PC-9 (cell line): ENCODE data around the gene PIK3CB. TPM values are rescaled to one million over a fixed set of nuclear protein-coding genes. Genes with fewer than 3 reads are reported as not detected.

ENCODE experiments used
- BruUV-seq: library from RNA; stranded (reverse); fragments of 400-500 nt; replicated peaks from 2 replicates; lab custom pipeline; 2021; lab: Mats Ljungman, UMichigan
- CTCF ChIA-PET: fragments of 300-600 bp; sonication (Branson Sonifier 250); formaldehyde crosslinking; loops from one replicate; lab custom pipeline; 2022; ENCODE audit warnings: antibody characterized with exemption; lab: Charles Lee
- POLR2A ChIA-PET: fragments of 300-600 bp; sonication (Branson Sonifier 250); formaldehyde crosslinking; loops from one replicate; lab custom pipeline; 2022; ENCODE audit warnings: antibody characterized with exemption; ENCODE audit not compliant: unreplicated experiment; lab: Charles Lee
- DNase-seq, 2 experiments: peaks; one replicate each; pipeline versions ENCODE4 v3.0.0 to v3.0.0-alpha.2; 2015 to 2022; ENCODE audit warnings: mixed read lengths in 1 of 2
- H2AFZ ChIP-seq: fragments of 200-600 bp; sonication (generic); 2 replicates; pipeline ENCODE4 v1.8.1; 2017; ENCODE audit warnings: antibody characterized with exemption
- H3F3A ChIP-seq: fragments of 200-600 bp; sonication (generic); 2 replicates; pipeline ENCODE4 v1.8.1; 2017; ENCODE audit warnings: antibody characterized with exemption, mild to moderate bottlenecking, low read depth; ENCODE audit not compliant: insufficient read depth
- H3K27ac ChIP-seq: fragments of 200-600 bp; sonication (generic); 2 replicates; pipeline ENCODE4 v1.6.1; 2016; ENCODE audit warnings: mixed run types
- H3K27me3 ChIP-seq: fragments of 200-600 bp; sonication (generic); 2 replicates; pipeline ENCODE4 v1.6.1; 2016; ENCODE audit warnings: low read depth, mixed run types; ENCODE audit not compliant: insufficient read depth
- H3K36me3 ChIP-seq: fragments of 200-600 bp; sonication (generic); 2 replicates; pipeline ENCODE4 v1.6.1; 2016; ENCODE audit warnings: low read depth, mixed run types
- H3K4me1 ChIP-seq: fragments of 200-600 bp; sonication (generic); replicated peaks from 2 replicates; pipeline ENCODE4 v1.6.1; 2016; ENCODE audit warnings: mixed run types; ENCODE audit not compliant: insufficient read depth
- H3K4me2 ChIP-seq: fragments of 200-600 bp; sonication (generic); 2 replicates; pipeline ENCODE4 v1.6.1; 2017; ENCODE audit warnings: mixed run types
- H3K4me3 ChIP-seq: fragments of 200-600 bp; sonication (generic); 2 replicates; pipeline ENCODE4 v1.6.1; 2016; ENCODE audit warnings: mixed run types
- H3K79me2 ChIP-seq: fragments of 200-600 bp; sonication (generic); 2 replicates; pipeline ENCODE4 v1.6.1; 2017; ENCODE audit warnings: low read depth, mixed run types
- H3K9me2 ChIP-seq: fragments of 200-600 bp; sonication (generic); 2 replicates; pipeline ENCODE4 v1.8.1; 2017; ENCODE audit warnings: mild to moderate bottlenecking; ENCODE audit not compliant: insufficient read depth
- H3K9me3 ChIP-seq: fragments of 200-600 bp; sonication (generic); 2 replicates; pipeline ENCODE4 v1.8.1; 2016; ENCODE audit warnings: low read depth; ENCODE audit not compliant: insufficient read depth
- H4K20me1 ChIP-seq: fragments of 200-600 bp; sonication (generic); 2 replicates; pipeline ENCODE4 v1.8.1; 2017; ENCODE audit not compliant: insufficient read depth
- EZH2 ChIP-seq: fragments of 200-600 bp; sonication (generic); IDR thresholded peaks from 2 replicates; pipeline ENCODE4 v1.8.0; 2017; ENCODE audit warnings: antibody characterized with exemption, low read depth
- intact Hi-C: fragments of 100-400 bp; cut with micrococcal nuclease; formaldehyde crosslinking; loops from one replicate; pipeline ENCODE4 v1.10.0; 2022; ENCODE audit not compliant: unreplicated experiment
- total RNA-seq: library from RNA; stranded (reverse); gene quantifications from 2 replicates; pipeline ENCODE4 v1.2.3, GENCODE V29; 2021
- TF ChIP-seq, protein P1 (sequence below): fragments of 200-600 bp; sonication (generic); conservative IDR thresholded peaks from 2 replicates; pipeline ENCODE4 v1.6.1; 2017; ENCODE audit warnings: mixed run types, antibody characterized with exemption, mild to moderate bottlenecking, moderate library complexity

Gene PIK3CB
- total RNA-seq, 1 experiment from 2014 or later: 47.8 TPM

DNA sequence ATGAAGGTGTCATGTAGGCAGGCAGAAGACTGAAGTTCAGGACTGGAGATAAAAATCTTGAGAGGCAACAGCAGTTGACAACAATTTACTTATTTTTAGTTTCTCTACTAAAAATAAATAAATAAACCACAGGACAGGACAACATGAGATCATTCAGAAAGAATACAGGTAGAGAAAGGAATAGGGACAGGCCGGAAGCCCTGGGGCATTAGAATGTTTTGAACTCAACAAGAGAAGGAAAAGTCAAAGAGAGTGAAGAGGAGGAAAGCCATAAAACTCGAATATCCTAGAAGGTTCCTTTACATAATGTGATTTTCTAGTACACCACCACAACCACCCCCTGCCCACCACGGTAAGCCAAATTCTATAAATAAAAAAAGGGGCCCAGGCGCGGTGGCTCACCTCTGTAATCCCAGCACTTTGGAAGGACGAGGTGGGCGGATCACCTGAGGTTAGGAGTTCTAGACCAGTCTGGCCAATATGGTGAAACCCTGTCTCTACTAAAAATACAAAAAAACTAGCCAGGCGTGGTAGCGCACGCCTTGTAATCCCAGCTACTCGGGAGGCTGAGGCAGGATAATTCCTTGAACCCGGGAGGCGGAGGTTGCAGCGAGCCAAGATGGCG, 4.7 kb downstream of the PIK3CB start:
- no peaks in the 10 kb centered on the region; the same call in 1 of the 2 replicates for H3K36me3 ChIP-seq
- H3K9me3 ChIP-seq: no peaks in the 10 kb centered on the region
- intact Hi-C loops: loop anchor here (5.0 to 10.0 kb wide), 2 partner anchors 48 to 235 kb away; partner anchors contain the start of gene CEP70
- no peak for DNase-seq
- CTCF ChIA-PET: no interaction called here
- no peaks in the 10 kb centered on the region for H3K27me3 ChIP-seq
- no peaks in the 10 kb centered on the region for H3K9me2 ChIP-seq
- H2AFZ ChIP-seq: no peak overlapping the region
- no peaks in the 10 kb centered on the region for H4K20me1 ChIP-seq
- H3K4me2 ChIP-seq: no peak overlapping the region
- H3K4me3 ChIP-seq: no peak overlapping the region
- POLR2A ChIA-PET: no interaction called here
- peaks cover 7% of the 10 kb centered on the region for H3K4me1 ChIP-seq
- H3F3A ChIP-seq: peaks cover 12% of the 10 kb centered on the region; the same call in 1 of the 2 replicates
- no peak overlapping the region for H3K27ac ChIP-seq
- H3K79me2 ChIP-seq: peaks cover 86% of the 10 kb centered on the region
- BruUV-seq: no TSS peak
- TF ChIP-seq, protein P1, sequence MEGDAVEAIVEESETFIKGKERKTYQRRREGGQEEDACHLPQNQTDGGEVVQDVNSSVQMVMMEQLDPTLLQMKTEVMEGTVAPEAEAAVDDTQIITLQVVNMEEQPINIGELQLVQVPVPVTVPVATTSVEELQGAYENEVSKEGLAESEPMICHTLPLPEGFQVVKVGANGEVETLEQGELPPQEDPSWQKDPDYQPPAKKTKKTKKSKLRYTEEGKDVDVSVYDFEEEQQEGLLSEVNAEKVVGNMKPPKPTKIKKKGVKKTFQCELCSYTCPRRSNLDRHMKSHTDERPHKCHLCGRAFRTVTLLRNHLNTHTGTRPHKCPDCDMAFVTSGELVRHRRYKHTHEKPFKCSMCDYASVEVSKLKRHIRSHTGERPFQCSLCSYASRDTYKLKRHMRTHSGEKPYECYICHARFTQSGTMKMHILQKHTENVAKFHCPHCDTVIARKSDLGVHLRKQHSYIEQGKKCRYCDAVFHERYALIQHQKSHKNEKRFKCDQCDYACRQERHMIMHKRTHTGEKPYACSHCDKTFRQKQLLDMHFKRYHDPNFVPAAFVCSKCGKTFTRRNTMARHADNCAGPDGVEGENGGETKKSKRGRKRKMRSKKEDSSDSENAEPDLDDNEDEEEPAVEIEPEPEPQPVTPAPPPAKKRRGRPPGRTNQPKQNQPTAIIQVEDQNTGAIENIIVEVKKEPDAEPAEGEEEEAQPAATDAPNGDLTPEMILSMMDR: no peak
- TF ChIP-seq EZH2: no peak

DNA sequence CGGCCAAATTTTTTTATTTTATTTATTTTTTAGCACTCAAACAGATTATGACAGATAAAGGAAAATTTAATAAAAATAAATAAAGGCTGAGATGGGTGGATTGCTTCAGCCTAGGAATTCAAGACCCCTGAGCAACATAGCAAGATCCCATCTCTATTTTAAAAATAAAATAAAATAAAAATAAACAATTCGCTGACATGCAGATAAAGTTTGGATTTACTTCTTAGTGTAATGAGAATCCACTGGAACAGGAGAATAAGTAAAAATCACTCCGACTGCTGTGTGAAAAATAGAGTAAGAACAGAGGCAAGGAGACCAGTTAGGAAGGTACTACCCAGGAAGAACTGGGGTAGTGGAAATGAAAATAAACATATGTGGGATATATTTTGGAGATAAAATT, 5.6 kb downstream of the PIK3CB start:
- Histone ChIP-seq H3K9me2 (no peaks in the 10 kb centered on the region), H3K4me1 (peaks cover 11% of the 10 kb centered on the region), H3K27me3 (no peaks in the 10 kb centered on the region), H4K20me1 (no peaks in the 10 kb centered on the region), H3F3A (peaks cover 16% of the 10 kb centered on the region), H2AFZ (no peak overlapping the region), H3K9me3 (no peaks in the 10 kb centered on the region), H3K79me2 (peaks cover 91% of the 10 kb centered on the region), H3K27ac (no peak overlapping the region), H3K4me2 (no peak overlapping the region), H3K4me3 (no peak overlapping the region), H3K36me3 (no peaks in the 10 kb centered on the region; the same call in 1 of the 2 replicates)
- ChIA-PET POLR2A (no interaction called here), CTCF (no interaction called here)
- intact Hi-C loops: loop anchor here (5.0 kb wide), 1 partner anchor 47 kb away; no protein-coding TSS in a partner anchor
- TF ChIP-seq, protein P1: no peak
- TF ChIP-seq EZH2: no peak
- BruUV-seq: no TSS peak
- no peak for DNase-seq

DNA sequence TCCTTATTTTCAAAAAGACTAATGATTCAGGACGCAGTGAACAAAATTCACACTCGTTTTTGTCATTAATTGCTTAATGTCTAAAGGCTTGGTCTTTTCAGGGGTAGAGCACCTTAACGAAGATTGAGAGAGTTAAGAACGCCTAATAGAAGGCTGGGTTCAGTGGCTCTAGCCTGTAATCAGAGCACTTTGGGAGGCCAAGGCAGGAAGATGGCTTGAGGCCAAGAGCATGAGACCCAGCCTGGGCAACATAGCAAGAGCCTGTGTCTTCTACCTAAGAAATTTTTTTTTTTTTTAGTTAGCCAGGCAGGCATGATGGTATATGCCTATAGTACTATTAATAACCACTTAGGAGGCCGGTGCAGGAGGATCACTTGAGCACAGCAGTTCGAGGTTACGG, 7.5 kb downstream of the PIK3CB start:
- H3K9me3 ChIP-seq: no peaks in the 10 kb centered on the region
- ChIA-PET POLR2A (no interaction called here), CTCF (no interaction called here)
- no peak overlapping the region for H3K4me3 ChIP-seq
- H3K9me2 ChIP-seq: no peaks in the 10 kb centered on the region
- H3K36me3 ChIP-seq: no peaks in the 10 kb centered on the region; the same call in 1 of the 2 replicates
- TF ChIP-seq, protein P1: no peak
- TF ChIP-seq EZH2: no peak
- intact Hi-C loops: loop anchor here (5.0 kb wide), 1 partner anchor 45 kb away; no protein-coding TSS in a partner anchor
- no peak overlapping the region for H3K27ac ChIP-seq
- no peak overlapping the region for H3K4me2 ChIP-seq
- peaks cover 14% of the 10 kb centered on the region for H3K4me1 ChIP-seq
- BruUV-seq: no TSS peak
- no peak overlapping the region for H2AFZ ChIP-seq
- no peak for DNase-seq
- no peaks in the 10 kb centered on the region for H3K27me3 ChIP-seq
- peaks cover 8% of the 10 kb centered on the region for H3F3A ChIP-seq
- H3K79me2 ChIP-seq: peaks cover 84% of the 10 kb centered on the region
- H4K20me1 ChIP-seq: no peaks in the 10 kb centered on the region
